ENCODE results near the gene ZNF438. TPM values are rescaled to one million over a fixed set of nuclear protein-coding genes. Genes with fewer than 3 reads are reported as not detected.

Gene ZNF438
- total and polyA plus RNA-seq, 4 experiments from 2014 or later: 2.0 to 4.5 (median 3.9) TPM

GRCh38 chr10:30992681-30993080, 39.0 kb downstream of the ZNF438 start:
- H3K36me3 Mint-ChIP-seq: peaks cover 2 to 25% of the 10 kb centered on the region in 2 donors
- H3K27me3 Mint-ChIP-seq: no peaks in the 10 kb centered on the region
- intact Hi-C loops (cut with micrococcal nuclease): no loop called here
- ChIA-PET POLR2A (ENCODE audit: partially characterized antibody) (no interaction called here), CTCF (ENCODE audit: partially characterized antibody) (no interaction called here)
- Histone ChIP-seq H3K9me3 (ENCODE audit: control insufficient read depth in 1 of 2, low read length in 2 of 2) (no peaks in the 10 kb centered on the region), H3K4me1 (ENCODE audit: insufficient read depth, low read length) (peaks cover 5% of the 10 kb centered on the region), H3K27me3 (ENCODE audit: insufficient read depth, low read length) (no peaks in the 10 kb centered on the region), H3K36me3 (ENCODE audit: insufficient read depth, low read length) (no peaks in the 10 kb centered on the region), H3K27ac (ENCODE audit: low read depth, low read length) (no peak overlapping the region), H3K4me3 (ENCODE audit: low read length in 2 of 2) (no peak overlapping the region)
- no peak overlapping the region for H3K4me3 Mint-ChIP-seq
- peaks cover 0 to 15% (median 3%) of the 10 kb centered on the region in 8 donors for H3K9me3 Mint-ChIP-seq
- H3K4me1 Mint-ChIP-seq: peaks cover 3 to 12% (median 3%) of the 10 kb centered on the region in 4 donors
- no peak for DNase-seq
- no peak overlapping the region for H3K27ac Mint-ChIP-seq

- Histone ChIP-seq H3K27ac (ENCODE audit: low read depth, low read length) (no peak overlapping the region), H3K27me3 (ENCODE audit: insufficient read depth, low read length) (no peaks in the 10 kb centered on the region), H3K36me3 (ENCODE audit: insufficient read depth, low read length) (no peaks in the 10 kb centered on the region), H3K4me1 (ENCODE audit: insufficient read depth, low read length) (no peaks in the 10 kb centered on the region), H3K9me3 (ENCODE audit: control insufficient read depth in 1 of 2, low read length in 2 of 2) (no peaks in the 10 kb centered on the region), H3K4me3 (ENCODE audit: low read length in 2 of 2) (no peak overlapping the region)
- Mint-ChIP-seq H3K36me3 (peaks cover 2 to 25% of the 10 kb centered on the region in 2 donors), H3K4me1 (peaks cover 0 to 4% (median 0%) of the 10 kb centered on the region in 4 donors), H3K27me3 (no peaks in the 10 kb centered on the region), H3K9me3 (peaks cover 0 to 15% (median 3%) of the 10 kb centered on the region in 8 donors), H3K27ac (peak overlapping the region in 1 of 7 donors; percentile 48), H3K4me3 (no peak overlapping the region)
- CTCF ChIA-PET (ENCODE audit: partially characterized antibody): no interaction called here
- intact Hi-C loops (cut with micrococcal nuclease): no loop called here
- no peak for DNase-seq
- POLR2A ChIA-PET (ENCODE audit: partially characterized antibody): no interaction called here
Measured at GRCh38 chr10:30991647-30992011, 40.0 kb downstream of the ZNF438 start.

GRCh38 chr10:30990971-30991646, 40.6 kb downstream of the ZNF438 start:
- Histone ChIP-seq H3K4me1 (ENCODE audit: insufficient read depth, low read length) (no peaks in the 10 kb centered on the region), H3K4me3 (ENCODE audit: low read length in 2 of 2) (no peak overlapping the region), H3K36me3 (ENCODE audit: insufficient read depth, low read length) (no peaks in the 10 kb centered on the region), H3K27me3 (ENCODE audit: insufficient read depth, low read length) (no peaks in the 10 kb centered on the region), H3K9me3 (ENCODE audit: control insufficient read depth in 1 of 2, low read length in 2 of 2) (no peaks in the 10 kb centered on the region), H3K27ac (ENCODE audit: low read depth, low read length) (no peak overlapping the region)
- peak overlapping the region in 1 of 7 donors; percentile 48 for H3K27ac Mint-ChIP-seq
- H3K27me3 Mint-ChIP-seq: no peaks in the 10 kb centered on the region
- no peak for DNase-seq
- ChIA-PET CTCF (ENCODE audit: partially characterized antibody) (no interaction called here), POLR2A (ENCODE audit: partially characterized antibody) (no interaction called here)
- H3K36me3 Mint-ChIP-seq: peaks cover 2 to 25% of the 10 kb centered on the region in 2 donors
- no peak overlapping the region for H3K4me3 Mint-ChIP-seq
- peaks cover 0 to 1% (median under 1%) of the 10 kb centered on the region in 4 donors for H3K4me1 Mint-ChIP-seq
- intact Hi-C loops (cut with micrococcal nuclease): no loop called here
- H3K9me3 Mint-ChIP-seq: peaks cover 0 to 15% (median 3%) of the 10 kb centered on the region in 8 donors

- H3K9me3 Mint-ChIP-seq: peaks cover 0 to 11% (median 3%) of the 10 kb centered on the region in 8 donors
- no peaks in the 10 kb centered on the region for H3K36me3 ChIP-seq (ENCODE audit: insufficient read depth, low read length)
Measured at GRCh38 chr10:30990351-30990750, 41.3 kb downstream of the ZNF438 start.

GRCh38 chr10:30988831-30989435, 42.7 kb downstream of the ZNF438 start:
- H3K4me1 Mint-ChIP-seq: peaks cover 0 to 3% (median under 1%) of the 10 kb centered on the region in 4 donors
- H3K27ac Mint-ChIP-seq: no peak overlapping the region
- Histone ChIP-seq H3K9me3 (ENCODE audit: control insufficient read depth in 1 of 2, low read length in 2 of 2) (no peaks in the 10 kb centered on the region), H3K4me3 (ENCODE audit: low read length in 2 of 2) (no peak overlapping the region), H3K27ac (ENCODE audit: low read depth, low read length) (no peak overlapping the region), H3K4me1 (ENCODE audit: insufficient read depth, low read length) (no peaks in the 10 kb centered on the region), H3K36me3 (ENCODE audit: insufficient read depth, low read length) (no peaks in the 10 kb centered on the region), H3K27me3 (ENCODE audit: insufficient read depth, low read length) (no peaks in the 10 kb centered on the region)
- H3K9me3 Mint-ChIP-seq: peaks cover 0 to under 1% (median 0%) of the 10 kb centered on the region in 8 donors
- H3K27me3 Mint-ChIP-seq: no peaks in the 10 kb centered on the region
- ChIA-PET CTCF (ENCODE audit: partially characterized antibody) (no interaction called here), POLR2A (ENCODE audit: partially characterized antibody) (no interaction called here)
- DNase-seq: no peak
- H3K36me3 Mint-ChIP-seq: peaks cover 2 to 12% of the 10 kb centered on the region in 2 donors
- intact Hi-C loops (cut with micrococcal nuclease): no loop called here
- no peak overlapping the region for H3K4me3 Mint-ChIP-seq

More at GRCh38 chr10:30990351-30990750, 41.3 kb downstream of the ZNF438 start:
- Mint-ChIP-seq H3K27me3 (no peaks in the 10 kb centered on the region), H3K4me1 (peaks cover 0 to 3% (median under 1%) of the 10 kb centered on the region in 4 donors), H3K27ac (no peak overlapping the region), H3K36me3 (peaks cover 2 to 23% of the 10 kb centered on the region in 2 donors), H3K4me3 (no peak overlapping the region)
- POLR2A ChIA-PET (ENCODE audit: partially characterized antibody): no interaction called here
- no peaks in the 10 kb centered on the region for H3K4me1 ChIP-seq (ENCODE audit: insufficient read depth, low read length)
- H3K27ac ChIP-seq (ENCODE audit: low read depth, low read length): no peak overlapping the region
- intact Hi-C loops (cut with micrococcal nuclease): no loop called here
- no peak overlapping the region for H3K4me3 ChIP-seq (ENCODE audit: low read length in 2 of 2)
- DNase-seq: no peak
- H3K27me3 ChIP-seq (ENCODE audit: insufficient read depth, low read length): no peaks in the 10 kb centered on the region
- no peaks in the 10 kb centered on the region for H3K9me3 ChIP-seq (ENCODE audit: control insufficient read depth in 1 of 2, low read length in 2 of 2)
- CTCF ChIA-PET (ENCODE audit: partially characterized antibody): no interaction called here

GRCh38 chr10:30987463-30987862, 44.2 kb downstream of the ZNF438 start:
- H3K36me3 Mint-ChIP-seq: peaks cover 2 to 10% of the 10 kb centered on the region in 2 donors
- intact Hi-C loops (cut with micrococcal nuclease): no loop called here
- peaks cover 0 to 3% (median 2%) of the 10 kb centered on the region in 4 donors for H3K4me1 Mint-ChIP-seq
- ChIA-PET POLR2A (ENCODE audit: partially characterized antibody) (no interaction called here), CTCF (ENCODE audit: partially characterized antibody) (no interaction called here)
- no peaks in the 10 kb centered on the region for H3K9me3 ChIP-seq (ENCODE audit: control insufficient read depth in 1 of 2, low read length in 2 of 2)
- H3K4me3 Mint-ChIP-seq: no peak overlapping the region
- H3K4me3 ChIP-seq (ENCODE audit: low read length in 2 of 2): no peak overlapping the region
- no peaks in the 10 kb centered on the region for H3K4me1 ChIP-seq (ENCODE audit: insufficient read depth, low read length)
- no peaks in the 10 kb centered on the region for H3K27me3 Mint-ChIP-seq
- no peak for DNase-seq
- no peaks in the 10 kb centered on the region for H3K27me3 ChIP-seq (ENCODE audit: insufficient read depth, low read length)
- H3K36me3 ChIP-seq (ENCODE audit: insufficient read depth, low read length): no peaks in the 10 kb centered on the region
- peak overlapping the region in 1 of 7 donors; percentile 53 for H3K27ac Mint-ChIP-seq
- H3K9me3 Mint-ChIP-seq: peaks cover 0 to 7% (median 2%) of the 10 kb centered on the region in 8 donors
- no peak overlapping the region for H3K27ac ChIP-seq (ENCODE audit: low read depth, low read length)

- CTCF ChIA-PET (ENCODE audit: partially characterized antibody): no interaction called here
- POLR2A ChIA-PET (ENCODE audit: partially characterized antibody): no interaction called here
- no peak overlapping the region for H3K4me3 ChIP-seq (ENCODE audit: low read length in 2 of 2)
- Mint-ChIP-seq H3K4me3 (no peak overlapping the region), H3K9me3 (peaks cover 0 to 7% (median 2%) of the 10 kb centered on the region in 8 donors), H3K4me1 (peaks cover 0 to 3% (median 2%) of the 10 kb centered on the region in 4 donors), H3K36me3 (peaks cover 2 to 6% of the 10 kb centered on the region in 2 donors), H3K27ac (no peak overlapping the region), H3K27me3 (no peaks in the 10 kb centered on the region)
- DNase-seq: no peak
- H3K27ac ChIP-seq (ENCODE audit: low read depth, low read length): no peak overlapping the region
- intact Hi-C loops (cut with micrococcal nuclease): no loop called here
- H3K9me3 ChIP-seq (ENCODE audit: control insufficient read depth in 1 of 2, low read length in 2 of 2): no peaks in the 10 kb centered on the region
- H3K36me3 ChIP-seq (ENCODE audit: insufficient read depth, low read length): no peaks in the 10 kb centered on the region
- no peaks in the 10 kb centered on the region for H3K4me1 ChIP-seq (ENCODE audit: insufficient read depth, low read length)
- H3K27me3 ChIP-seq (ENCODE audit: insufficient read depth, low read length): no peaks in the 10 kb centered on the region
Measured at GRCh38 chr10:30986053-30986555, 45.6 kb downstream of the ZNF438 start.
